Ecto neural progenitor cell (in vitro differentiated cells): ENCODE results near the gene DPF3.

Source experiments
- DNase-seq: peaks from one replicate; pipeline ENCODE4 v3.0.0-alpha.2; 2018; ENCODE audit warnings: low spot score

DPF3 gene

DNA sequence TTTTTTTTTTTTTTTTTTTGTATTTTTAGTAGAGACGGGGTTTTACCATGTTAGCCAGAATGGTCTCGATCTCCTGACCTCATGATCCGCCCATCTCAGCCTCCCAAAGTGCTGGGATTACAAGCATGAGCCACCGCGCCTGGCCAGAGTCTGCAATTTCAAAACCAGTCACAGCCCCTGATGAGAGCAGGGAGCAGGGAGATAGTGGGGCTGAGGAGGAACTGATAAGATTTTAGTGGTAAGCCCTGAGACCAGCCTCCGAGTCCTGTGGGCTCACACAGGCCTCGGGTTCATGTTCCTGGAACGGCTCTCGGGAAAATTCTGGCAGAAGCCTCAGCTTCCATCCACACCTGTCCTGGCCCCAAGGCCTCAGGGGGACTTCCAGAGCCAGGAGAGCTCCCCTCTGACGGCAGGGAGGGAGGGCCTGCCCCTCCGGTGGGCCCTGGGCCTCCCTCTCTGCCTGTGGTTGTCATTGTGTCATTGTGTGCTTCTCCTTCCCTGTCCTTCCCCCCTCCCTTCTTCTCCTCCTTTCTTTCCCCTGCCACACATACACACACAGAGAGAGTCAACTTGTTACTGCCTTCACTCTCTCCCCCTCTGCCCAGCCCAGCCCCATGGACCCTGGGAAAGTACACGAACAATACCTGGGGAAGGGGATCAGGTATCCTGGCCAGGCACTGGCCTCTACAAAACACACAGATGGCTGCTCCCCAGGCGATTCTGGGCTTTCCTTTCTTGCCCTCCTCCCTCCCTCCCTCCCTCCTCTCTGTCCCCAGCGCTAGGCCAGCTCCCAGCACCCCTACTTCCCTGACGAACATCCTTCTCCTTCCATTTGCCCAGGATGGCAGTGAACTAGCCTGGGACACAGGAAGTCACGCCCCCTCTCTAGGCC is 294.1 kb downstream of the DPF3 start:
- DNase-seq, result no peak

DNA sequence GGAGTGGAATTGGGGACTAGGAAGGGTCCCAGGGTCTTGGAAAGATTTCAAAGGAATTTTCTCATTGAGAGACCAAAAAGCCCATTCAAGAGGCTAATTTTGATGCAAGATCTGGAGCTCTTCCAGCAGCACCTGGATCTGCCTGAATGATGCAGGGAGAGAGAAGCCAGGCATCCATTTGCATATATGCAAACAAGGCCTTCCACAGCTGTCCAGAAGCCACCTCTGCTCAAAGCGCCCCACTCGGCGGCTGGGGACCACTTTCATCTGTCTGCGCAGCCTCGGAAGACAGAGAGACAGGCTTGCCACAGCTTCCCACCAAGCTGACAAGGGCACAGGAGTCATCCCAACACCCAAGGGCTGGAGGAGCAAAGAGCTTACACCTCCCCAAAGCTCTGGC is 295.6 kb downstream of the DPF3 start:
- no peak for DNase-seq

DNA sequence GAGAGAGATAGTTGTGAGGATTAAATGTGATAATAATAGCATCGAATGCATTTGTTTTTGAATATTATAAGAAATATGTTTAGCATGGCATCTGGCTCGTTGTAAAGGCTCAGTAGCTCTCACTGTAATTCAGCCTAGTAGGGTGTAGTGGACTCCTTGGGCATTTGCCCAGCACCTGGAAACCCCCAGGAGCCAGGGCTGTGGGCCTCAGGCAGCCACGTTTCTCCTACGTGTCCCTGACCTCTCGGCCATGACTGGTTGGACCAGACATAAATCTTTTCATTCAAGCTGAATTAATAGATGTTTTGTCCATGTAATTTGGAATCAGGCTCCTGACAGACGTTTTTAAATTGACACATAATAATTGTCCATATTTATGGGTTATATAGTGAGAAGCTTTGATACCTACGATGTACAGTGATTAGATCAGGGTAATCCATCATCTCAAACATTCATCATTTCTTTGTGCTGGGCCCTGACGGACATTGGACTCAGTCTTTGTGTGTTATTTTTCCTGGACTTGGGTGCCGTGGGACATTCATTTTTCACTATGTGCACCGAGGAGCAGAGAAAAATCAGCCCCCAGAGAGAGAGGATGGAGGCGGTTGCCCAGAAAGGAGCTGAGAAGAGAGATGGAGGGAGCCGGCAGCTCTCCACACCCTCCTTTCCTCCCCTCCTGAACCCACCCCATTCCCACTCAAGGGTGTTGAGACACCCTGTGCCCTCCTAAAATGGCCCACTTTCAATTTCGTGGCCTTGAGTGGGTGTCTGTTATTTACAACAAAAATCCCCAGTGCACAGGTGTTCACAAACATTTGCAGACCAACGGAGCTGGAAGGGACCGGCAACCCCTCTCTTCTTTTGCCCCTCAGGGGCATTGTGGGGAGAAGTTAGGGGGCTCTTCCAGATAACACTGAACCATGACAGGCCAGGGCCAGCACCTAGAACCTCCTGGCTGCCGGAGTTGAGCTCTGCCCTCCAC is 296.4 kb downstream of the DPF3 start:
- no peak for DNase-seq

DNA sequence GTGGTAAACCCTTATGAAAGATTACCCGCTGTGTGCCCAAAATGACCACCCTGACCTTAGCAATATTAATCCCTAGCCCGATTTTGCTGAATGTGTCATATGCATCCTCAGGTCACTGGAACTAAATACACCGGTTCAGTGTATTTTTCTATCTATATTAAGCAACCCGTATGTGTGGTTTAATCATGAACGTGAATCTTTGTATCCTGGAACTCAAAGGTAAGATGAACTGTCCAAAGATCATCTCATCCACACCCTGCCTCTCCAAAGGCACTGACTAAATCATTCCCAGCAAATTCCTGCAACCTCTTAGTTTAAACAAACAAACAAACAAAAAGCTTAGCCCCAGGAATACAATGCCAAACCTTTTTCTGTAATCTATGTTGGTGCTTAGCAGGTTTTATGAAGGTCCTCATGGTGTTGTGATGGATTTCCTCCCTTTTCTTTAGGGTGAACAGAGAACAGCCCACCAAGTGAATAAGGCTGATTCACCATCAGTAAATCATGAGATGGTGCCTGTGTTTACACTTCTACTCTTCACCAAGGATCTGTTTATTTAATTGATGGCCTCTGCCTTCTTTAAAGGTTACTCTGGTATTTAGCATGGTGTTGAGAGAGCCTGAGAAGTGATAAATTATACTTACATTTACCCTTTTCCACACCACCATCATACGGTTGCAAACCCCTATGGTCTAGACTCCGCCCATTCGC is 298.6 kb downstream of the DPF3 start:
- DNase-seq, result no peak

DNA sequence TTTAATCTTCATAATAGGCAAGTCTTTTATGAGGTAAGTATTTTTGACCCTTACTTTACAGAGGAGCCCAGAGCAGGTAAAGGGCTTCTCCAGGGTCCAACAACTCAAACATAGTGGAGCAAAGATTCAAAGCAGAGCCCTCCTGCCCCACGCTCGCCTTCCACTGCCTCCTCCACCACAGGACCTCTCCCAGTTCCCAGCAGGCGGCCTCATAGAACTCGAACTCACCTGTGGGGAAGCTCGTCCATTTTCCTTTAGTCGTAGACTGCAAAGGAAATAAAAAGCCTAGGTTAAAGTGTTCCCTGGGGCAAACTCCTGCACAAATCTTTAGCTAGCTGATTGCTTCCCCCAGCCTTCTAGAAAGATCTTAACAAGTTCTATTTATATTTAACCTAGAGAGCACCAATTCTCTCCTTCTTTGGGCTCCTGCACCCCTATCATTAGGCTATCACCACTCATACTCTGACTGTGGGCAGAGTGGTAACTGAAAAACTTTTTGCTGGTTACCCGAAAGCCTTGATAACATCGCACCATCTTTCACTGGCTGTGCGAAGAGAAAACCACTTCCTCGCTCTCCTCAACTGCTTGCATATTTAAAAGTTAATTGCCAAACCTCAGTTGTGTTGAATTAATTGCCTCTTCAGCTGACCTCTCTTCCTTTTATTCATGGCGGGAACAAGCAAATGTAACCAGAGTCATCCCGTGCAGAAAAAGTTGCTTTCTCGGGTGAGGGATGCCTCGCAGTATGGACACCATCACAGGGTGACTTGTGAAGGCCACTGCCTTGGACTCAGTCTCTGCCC is 299.6 kb downstream of the DPF3 start:
- DNase-seq, result no peak

DNA sequence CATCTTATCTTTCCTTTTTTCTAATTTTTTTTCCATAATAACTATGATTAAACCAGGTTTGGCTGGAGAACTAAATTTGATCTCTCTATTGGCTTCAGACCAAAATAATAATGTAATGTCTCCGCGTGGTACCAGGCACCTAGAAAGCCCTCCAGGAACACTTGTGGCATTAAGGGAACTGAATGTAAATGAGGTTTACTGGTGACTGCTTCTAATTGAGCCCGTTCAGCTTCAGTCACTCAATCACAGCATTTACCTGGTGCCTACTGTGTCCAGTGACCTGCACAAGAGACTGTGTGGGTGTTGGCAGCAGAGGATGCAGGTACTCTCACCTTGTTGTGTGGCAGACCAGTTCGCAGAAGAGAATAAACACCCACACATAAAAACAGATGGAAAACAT is 302.5 kb downstream of the DPF3 start:
- DNase-seq, result no peak

DNA sequence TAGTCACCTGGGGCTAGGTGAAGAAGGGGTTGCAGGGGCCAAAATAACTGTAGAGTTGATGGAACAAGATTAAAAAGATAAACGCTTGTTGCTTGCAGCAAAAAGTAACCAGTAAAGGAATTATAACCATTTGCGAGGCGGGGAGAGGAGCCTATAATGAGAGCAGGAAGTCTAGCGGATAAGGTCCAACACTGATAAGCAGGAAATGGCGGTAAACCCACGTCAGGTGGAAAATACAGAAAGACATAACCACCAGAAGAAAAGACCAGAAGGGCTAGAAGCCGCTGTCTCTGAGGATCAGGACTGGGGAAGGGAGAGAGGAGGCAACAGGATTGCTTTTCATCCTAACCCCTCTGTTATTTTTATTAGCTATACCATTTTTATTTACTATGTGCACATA is 303.3 kb downstream of the DPF3 start:
- DNase-seq, result no peak

DNA sequence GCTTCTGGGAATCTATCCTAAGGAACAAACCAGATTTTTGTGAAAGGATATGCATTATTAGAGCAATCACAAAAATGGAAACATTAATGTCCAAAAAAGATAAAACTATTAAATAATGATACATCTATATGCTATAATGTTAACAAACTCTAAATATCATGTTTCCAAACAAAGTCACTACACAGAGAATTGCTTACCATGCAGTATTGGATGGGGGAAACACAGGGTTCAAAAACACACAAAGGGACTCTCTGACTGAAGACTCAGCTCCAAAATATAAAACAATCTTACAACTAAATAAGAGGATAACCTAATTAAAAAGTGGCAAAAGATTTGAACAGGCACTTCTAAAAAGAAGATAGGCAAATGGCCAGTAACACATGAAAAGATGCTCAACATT is 304.2 kb downstream of the DPF3 start:
- DNase-seq, result no peak

DNA sequence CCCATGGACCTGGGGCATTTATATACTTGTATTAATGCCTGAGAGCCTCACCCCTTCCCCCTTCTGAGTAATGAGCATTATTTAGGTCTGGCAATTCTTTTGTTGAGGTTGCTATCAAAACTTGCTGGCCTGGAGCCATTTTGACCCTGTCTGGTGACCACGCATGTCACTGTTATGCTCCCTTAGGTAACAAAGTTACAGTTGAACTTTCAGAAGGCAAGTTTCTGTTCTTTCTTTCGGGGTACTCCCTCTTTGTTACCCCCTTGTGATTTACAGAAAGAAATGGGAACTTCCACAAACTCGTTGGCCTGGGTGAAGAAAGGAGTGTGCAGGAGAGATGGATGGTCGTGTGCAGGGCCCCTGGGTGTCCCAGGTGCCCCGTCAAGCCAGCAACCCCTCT is 305.4 kb downstream of the DPF3 start:
- no peak for DNase-seq

DNA sequence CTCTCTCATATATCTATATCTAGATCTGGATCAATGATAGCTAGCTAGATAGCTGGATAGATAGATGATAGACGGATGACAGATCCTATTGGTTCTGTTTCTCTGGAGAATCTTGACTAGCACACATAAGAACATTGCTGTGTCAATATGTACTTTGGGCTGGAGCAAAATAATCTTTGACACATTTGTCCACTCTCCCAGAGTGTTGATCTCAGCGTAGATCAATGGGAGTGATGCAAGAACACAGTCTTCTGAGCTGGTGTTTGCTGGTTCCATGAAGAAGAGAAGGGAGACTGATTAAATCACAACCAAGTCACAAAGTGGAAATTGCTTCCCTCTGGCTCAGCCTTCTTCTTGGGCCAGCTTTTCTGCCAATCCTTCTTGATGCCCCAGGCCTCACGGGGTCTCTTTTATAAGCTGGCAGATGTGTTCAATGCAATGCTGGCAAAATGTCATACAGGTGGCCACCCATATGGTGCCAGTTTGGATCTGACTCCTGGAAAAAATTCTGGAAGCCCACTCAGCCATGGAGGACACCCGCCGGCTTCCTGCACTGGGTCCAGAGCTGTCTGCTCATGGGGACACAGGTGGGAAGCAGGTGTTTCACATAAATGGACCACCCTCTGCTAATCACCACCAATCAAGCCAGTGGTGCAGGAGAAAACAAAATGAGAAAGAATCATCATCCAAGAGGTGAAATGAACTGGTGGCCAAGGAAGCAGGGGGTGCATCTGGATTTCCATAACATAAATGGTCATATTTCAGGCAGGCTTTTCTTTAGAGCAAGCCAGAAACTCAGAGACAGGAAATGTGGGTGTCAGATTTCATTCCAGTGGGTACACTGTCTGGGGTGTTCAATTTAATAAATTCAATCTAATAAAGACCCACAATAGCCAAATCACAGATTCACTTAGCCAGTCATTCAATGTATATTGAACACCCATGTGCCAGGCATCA is 310.3 kb downstream of the DPF3 start:
- no peak for DNase-seq

DNA sequence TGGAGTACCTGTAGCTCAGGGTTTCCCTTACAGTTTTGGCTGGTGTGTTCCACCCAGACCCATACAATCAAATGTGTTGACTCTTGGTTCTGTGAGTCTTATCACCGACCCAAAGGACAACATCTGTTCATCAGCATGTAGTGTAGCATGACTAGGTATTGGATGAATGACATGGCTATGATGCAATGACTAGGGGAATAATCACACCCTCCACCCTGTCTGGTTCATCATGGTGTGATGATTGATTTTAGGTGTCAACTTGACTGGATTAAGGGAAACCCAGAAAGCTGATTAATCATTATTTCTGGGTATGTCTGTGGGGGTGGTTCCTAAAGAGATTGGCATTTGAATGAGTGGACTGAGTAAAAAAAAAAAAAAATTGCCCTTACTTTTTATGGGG is 311.3 kb downstream of the DPF3 start:
- DNase-seq, result no peak

DNA sequence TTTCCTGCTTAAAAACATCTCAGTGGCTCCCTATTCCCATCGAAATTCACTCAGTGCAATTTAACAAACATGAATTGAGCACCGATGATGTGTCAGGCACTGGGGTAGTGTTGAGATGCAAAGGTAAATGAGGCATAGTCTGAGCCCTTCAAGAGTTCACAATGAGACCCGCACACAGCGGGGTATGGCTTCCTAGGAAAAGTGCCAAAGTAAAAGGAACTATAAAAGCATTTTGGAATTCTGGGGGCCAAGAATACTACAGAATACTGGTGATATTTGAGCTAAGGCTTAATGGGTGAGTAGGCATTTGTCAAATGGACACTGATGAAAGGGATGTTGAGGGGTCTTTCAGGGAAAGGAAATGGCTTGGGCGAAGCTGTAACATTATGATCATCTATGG is 315.4 kb downstream of the DPF3 start:
- no peak for DNase-seq

DNA sequence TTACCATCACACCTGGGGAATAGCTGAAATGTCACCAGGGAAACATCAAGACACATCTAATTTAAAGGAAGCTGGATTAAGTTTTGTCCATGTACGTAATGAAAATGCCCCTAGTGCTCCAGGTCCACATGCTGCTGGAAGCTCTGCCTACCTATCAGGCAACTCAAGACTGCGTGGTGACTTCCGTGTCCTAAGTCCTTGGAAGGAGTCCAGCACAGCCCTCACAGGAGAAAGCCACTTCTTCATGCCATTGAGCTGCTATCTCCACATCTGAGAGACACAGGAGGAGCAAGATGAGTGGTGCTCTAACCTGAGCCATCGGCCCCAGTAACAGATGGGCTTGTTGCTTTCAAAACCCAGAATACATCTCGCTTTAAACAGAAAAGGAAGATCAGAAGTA is 316.4 kb downstream of the DPF3 start:
- DNase-seq, result no peak

DNA sequence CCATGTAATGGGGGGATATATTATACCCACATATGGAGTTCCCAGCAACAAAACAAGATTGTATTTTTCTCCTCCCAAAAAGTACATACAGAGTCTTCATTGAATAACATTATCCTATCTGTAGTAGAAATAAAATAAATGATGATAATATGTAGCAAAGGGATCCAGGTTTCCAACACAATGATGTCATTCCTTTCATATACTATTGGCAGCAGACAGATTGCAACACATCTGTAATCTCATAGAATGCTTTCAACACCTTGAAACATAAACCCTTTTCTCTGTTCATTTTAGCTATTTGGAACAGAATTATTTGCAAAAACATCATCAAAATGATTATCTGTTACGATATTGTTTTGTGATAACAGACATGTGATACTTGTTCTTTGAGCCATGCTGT is 317.6 kb downstream of the DPF3 start:
- no peak for DNase-seq

DNA sequence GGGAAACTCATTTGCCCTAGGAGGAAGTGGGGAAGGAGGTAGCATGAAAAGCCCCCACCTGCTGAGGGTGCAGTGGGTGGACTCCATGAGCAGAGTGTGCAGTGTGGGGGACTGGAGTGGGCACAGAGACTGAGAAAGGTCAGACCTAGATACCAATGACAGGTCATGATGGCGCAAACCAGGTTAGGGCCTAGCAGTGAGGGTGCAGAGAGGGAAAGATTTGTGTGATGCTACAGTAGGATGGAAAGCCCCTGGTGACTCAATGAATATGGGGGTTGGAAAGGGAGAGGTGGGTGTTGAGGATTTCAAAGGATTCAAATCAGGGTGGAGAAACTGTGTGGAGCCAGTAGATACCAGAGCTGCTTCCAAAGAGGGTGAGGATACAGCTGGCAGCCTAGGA is 319.2 kb downstream of the DPF3 start:
- no peak for DNase-seq

DNA sequence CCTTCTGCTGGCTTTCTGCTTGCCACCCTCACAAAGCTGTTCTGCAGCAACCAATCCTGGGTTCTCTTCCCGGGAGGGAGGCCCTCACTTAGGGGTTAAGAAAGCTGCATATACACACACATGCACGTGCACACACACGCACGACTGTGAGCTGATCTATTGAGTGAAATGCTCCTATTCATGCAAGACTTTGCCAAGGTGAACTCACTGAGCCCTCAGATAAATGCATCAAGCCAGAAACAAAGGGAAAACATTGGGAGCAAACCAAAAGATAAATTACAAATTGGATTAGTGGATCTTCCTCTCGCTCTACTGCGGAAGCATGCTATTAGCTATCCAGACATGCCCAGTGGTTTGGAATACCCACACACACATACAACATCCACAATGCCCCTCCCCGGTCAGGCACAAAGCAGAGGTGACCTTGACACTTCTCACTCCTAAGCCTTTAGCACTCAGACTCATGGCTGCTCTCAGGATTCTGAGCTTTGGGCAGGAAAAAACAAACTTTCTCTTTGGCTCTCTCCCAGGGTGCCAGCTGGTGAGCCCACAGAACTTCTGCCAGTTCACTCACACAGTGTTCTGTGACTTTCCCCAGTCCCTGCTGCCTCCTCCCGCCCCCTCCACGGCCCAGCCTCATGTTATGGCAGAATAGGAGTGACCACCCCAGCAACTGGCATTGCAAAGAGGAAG is 320.0 kb downstream of the DPF3 start:
- DNase-seq, result no peak
